GM10248 (cell line): ENCODE results near the gene LYRM2.

Experiments used
- CTCF ChIA-PET: fragments of 300-600 bp; sonication (Branson Sonifier 250); formaldehyde crosslinking; extraction: SDS; loops from one replicate; lab custom pipeline; 2021; ENCODE audit warnings: antibody characterized with exemption; lab: Yijun Ruan, JAX
- POLR2A ChIA-PET: fragments of 350-650 bp; sonication (Branson Sonifier 250); formaldehyde crosslinking; extraction: SDS; loops from one replicate; lab custom pipeline; 2020; ENCODE audit warnings: antibody characterized with exemption; lab: Yijun Ruan, JAX
- DNase-seq: peaks from one replicate; pipeline ENCODE4 v3.0.0; 2012; ENCODE audit errors: extremely low spot score
- TF ChIP-seq, protein P1 (sequence below): IDR thresholded peaks from 2 replicates; pipeline ENCODE4 v1.5.1; 2012; ENCODE audit warnings: mild to moderate bottlenecking, low read depth; ENCODE audit errors: extremely low read depth, missing control alignments, control extremely low read depth

The LYRM2 gene

DNA sequence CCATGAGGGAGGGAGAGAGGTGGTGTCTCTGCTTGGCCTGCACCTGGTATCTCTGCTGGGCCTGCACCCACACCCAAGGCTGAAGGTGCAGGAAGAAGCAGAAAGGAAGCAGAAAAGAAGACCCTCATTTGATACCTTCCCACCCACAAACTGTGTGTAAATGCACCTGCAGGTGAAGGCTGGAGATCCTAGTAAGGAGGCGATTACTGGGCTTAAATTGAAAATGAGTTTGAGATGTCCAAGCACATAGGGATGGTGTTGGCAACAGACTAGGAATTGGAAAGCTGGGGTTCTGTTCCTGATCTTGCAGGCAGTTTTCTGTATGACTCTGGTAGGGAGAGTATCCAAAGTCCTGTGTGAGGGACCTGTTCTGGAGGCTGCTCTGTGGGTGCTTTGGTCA lies 74.7 kb downstream of the LYRM2 start:
- POLR2A ChIA-PET, result no interaction called here
- CTCF ChIA-PET, result interaction anchor here (1.5 kb wide), 1 partner anchor 9 kb away, joined by 5 read pairs; no protein-coding TSS in a partner anchor
- TF ChIP-seq, protein P1, sequence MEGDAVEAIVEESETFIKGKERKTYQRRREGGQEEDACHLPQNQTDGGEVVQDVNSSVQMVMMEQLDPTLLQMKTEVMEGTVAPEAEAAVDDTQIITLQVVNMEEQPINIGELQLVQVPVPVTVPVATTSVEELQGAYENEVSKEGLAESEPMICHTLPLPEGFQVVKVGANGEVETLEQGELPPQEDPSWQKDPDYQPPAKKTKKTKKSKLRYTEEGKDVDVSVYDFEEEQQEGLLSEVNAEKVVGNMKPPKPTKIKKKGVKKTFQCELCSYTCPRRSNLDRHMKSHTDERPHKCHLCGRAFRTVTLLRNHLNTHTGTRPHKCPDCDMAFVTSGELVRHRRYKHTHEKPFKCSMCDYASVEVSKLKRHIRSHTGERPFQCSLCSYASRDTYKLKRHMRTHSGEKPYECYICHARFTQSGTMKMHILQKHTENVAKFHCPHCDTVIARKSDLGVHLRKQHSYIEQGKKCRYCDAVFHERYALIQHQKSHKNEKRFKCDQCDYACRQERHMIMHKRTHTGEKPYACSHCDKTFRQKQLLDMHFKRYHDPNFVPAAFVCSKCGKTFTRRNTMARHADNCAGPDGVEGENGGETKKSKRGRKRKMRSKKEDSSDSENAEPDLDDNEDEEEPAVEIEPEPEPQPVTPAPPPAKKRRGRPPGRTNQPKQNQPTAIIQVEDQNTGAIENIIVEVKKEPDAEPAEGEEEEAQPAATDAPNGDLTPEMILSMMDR, result no peak
- DNase-seq, result no peak

GRCh38 chr6:89562093-89562973 lies 76.2 kb downstream of the LYRM2 start:
- ChIA-PET POLR2A (no interaction called here), CTCF (interaction anchor here (1.5 kb wide), 1 partner anchor 10 kb away, joined by 5 read pairs; no protein-coding TSS in a partner anchor)
- DNase-seq, result no peak
- TF ChIP-seq, protein P1, result no peak

GRCh38 chr6:89559487-89559886 lies 79.1 kb downstream of the LYRM2 start:
- TF ChIP-seq, protein P1, result no peak
- CTCF ChIA-PET, result no interaction called here
- DNase-seq, result no peak
- POLR2A ChIA-PET, result no interaction called here

- DNase-seq, result no peak
Observed at GRCh38 chr6:89555806-89556205, 82.7 kb downstream of the LYRM2 start.

DNA sequence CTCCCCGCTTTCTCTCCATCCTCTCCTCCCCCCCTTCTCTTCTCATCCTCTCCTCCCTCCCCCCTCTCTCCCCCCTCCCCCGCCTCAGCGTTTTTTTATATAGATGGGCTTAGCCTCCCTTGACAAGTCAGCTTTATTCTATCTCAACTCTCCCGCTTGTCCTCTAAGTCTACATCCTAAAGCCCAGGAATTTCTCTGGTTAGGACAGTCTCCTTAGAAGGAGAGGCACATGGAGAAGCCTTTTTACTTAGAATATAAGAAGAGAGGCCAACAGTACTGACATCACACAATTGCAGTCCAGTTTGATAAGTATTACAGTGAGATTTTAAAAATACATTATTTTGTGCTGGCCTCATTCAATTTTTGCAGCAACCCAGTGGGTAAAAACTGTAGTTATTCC lies 83.5 kb downstream of the LYRM2 start:
- CTCF ChIA-PET, result interaction anchor here (1.5 kb wide), 1 partner anchor 53 kb away, joined by 3 read pairs; no protein-coding TSS in a partner anchor
- POLR2A ChIA-PET, result no interaction called here
- TF ChIP-seq, protein P1, result no peak
- DNase-seq, result no peak

More at GRCh38 chr6:89555806-89556205, 82.7 kb downstream of the LYRM2 start:
- TF ChIP-seq, protein P1, result no peak
- ChIA-PET POLR2A (no interaction called here), CTCF (interaction anchor here (1.5 kb wide), 1 partner anchor 12 kb away, joined by 6 read pairs; no protein-coding TSS in a partner anchor)

DNA sequence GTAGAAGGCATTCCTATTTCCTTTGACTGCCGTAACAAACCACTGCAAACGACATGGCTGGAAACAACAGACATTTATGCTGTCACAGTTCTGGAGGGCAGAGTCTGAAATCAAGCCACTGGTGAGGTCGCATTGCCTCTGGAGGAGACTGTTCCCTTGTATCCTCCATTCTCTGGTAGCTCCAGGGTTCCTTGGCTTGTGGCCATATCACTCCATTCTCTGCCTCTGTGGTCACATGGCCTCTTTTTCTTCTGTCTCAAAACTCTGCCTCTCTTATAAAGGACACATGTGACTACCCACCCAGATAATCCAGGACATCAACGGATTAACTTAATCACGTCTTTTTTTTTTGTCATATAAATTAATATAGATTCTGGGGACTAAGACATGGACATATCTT lies 84.4 kb downstream of the LYRM2 start:
- POLR2A ChIA-PET, result no interaction called here
- DNase-seq, result no peak
- CTCF ChIA-PET, result interaction anchor here (1.5 kb wide), 1 partner anchor 54 kb away, joined by 3 read pairs; no protein-coding TSS in a partner anchor
- TF ChIP-seq, protein P1, result no peak
